HepG2 (cell line): ENCODE results near the gene SREBF1. TPM values are rescaled to one million over a fixed set of nuclear protein-coding genes. Genes with fewer than 3 reads are reported as not detected.

Experiments
- ADNP ChIP-seq: sonication (generic); formaldehyde crosslinking; IDR thresholded peaks from 2 replicates; pipeline ENCODE4 v1.4.0; 2020; ENCODE audit warnings: missing genetic modification reagents
- AFF4 ChIP-seq: sonication (generic); formaldehyde crosslinking; IDR thresholded peaks from 2 replicates; pipeline ENCODE4 v1.4.0; 2020; ENCODE audit warnings: missing genetic modification reagents
- AKAP8 ChIP-seq: sonication (generic); formaldehyde crosslinking; IDR thresholded peaks from 2 replicates; pipeline ENCODE4 v1.5.1; 2020; ENCODE audit warnings: mild to moderate bottlenecking, missing genetic modification reagents
- GTF2F1 ChIP-seq: fragments of 150-350 bp; IDR thresholded peaks from 2 replicates; pipeline ENCODE4 v1.6.1; 2014; ENCODE audit warnings: low read length
- KDM5A ChIP-seq: fragments of 200-600 bp; sonication (generic); IDR thresholded peaks from 2 replicates; pipeline ENCODE4 v1.7.0; 2018; ENCODE audit warnings: antibody characterized with exemption, mild to moderate bottlenecking, low read length, borderline replicate concordance
- MXD4 ChIP-seq: IDR thresholded peaks from 2 replicates; pipeline ENCODE4 v1.6.1; 2016; ENCODE audit warnings: mild to moderate bottlenecking, missing biosample characterization, missing genetic modification reagents
- NKX3-1 ChIP-seq: sonication (generic); formaldehyde crosslinking; IDR thresholded peaks from 2 replicates; pipeline ENCODE4 v1.5.0; 2020; ENCODE audit warnings: missing genetic modification reagents
- SRY ChIP-seq: sonication (generic); formaldehyde crosslinking; IDR thresholded peaks from 2 replicates; pipeline ENCODE4 v1.8.0; 2022; ENCODE audit warnings: mild to moderate bottlenecking, missing genetic modification reagents
- XRCC5 ChIP-seq: fragments of 200-400 bp; formaldehyde crosslinking; optimal IDR thresholded peaks from 2 replicates; pipeline ENCODE3; 2017; ENCODE audit warnings: mild to moderate bottlenecking, low read length
- ZNF574 ChIP-seq: sonication (generic); formaldehyde crosslinking; IDR thresholded peaks from 2 replicates; pipeline ENCODE4 v1.4.0; 2020; ENCODE audit warnings: missing genetic modification reagents
- ZNF580 ChIP-seq: IDR thresholded peaks from 2 replicates; pipeline ENCODE4 v1.6.1; 2016; ENCODE audit warnings: low read depth, borderline replicate concordance
- ZNF879 ChIP-seq: sonication (generic); formaldehyde crosslinking; IDR thresholded peaks from 2 replicates; pipeline ENCODE4 v1.8.1; 2023; ENCODE audit warnings: missing genetic modification reagents
- ZSCAN12 ChIP-seq: sonication (generic); formaldehyde crosslinking; IDR thresholded peaks from 2 replicates; pipeline ENCODE4 v1.9.0; 2021; ENCODE audit warnings: mild to moderate bottlenecking, missing genetic modification reagents
- polyA plus RNA-seq, 8 experiments: library from polyadenylated mRNA; depleted of rRNA in 3 of 8; stranded (reverse) in 7 of 8; unstranded in 1 of 8; fragments of >200 nt; fragmentation: Illumina TruSeq in 4 of 8; extraction: Trizol in 4 of 8; gene quantifications; 2 replicates each; pipeline versions ENCODE4 v1.2.1 to v1.2.3, GENCODE V29; 2011 to 2016; ENCODE audit warnings: low read depth in 4 of 8, missing spikeins in 1 of 8, mixed read lengths in 1 of 8; ENCODE audit not compliant: insufficient read depth in 1 of 8
- total RNA-seq, 5 experiments: library from RNA; depleted of rRNA; stranded (reverse); fragments of >200 nt; fragmentation: Illumina TruSeq; extraction: Trizol; gene quantifications; 2 replicates each; pipeline ENCODE4 v1.2.3, GENCODE V29; 2016; ENCODE audit warnings: low read depth in 1 of 5
- TF ChIP-seq, protein P1 (sequence below): sonication (generic); formaldehyde crosslinking; IDR thresholded peaks from 2 replicates; pipeline ENCODE4 v1.4.0; 2020; ENCODE audit warnings: missing genetic modification reagents
- TF ChIP-seq, protein P2 (sequence below): sonication (generic); formaldehyde crosslinking; IDR thresholded peaks from 2 replicates; pipeline ENCODE4 v1.5.1; 2020; ENCODE audit warnings: mild to moderate bottlenecking, missing genetic modification reagents, borderline replicate concordance
- TF ChIP-seq, protein P3 (sequence below): IDR thresholded peaks from 2 replicates; pipeline ENCODE4 v1.6.1; 2018; ENCODE audit warnings: missing genetic modification reagents, mild to moderate bottlenecking, missing compliant biosample characterization
- TF ChIP-seq, protein P4 (sequence below): sonication (generic); formaldehyde crosslinking; IDR thresholded peaks from 2 replicates; pipeline ENCODE4 v1.5.1; 2020; ENCODE audit warnings: mild to moderate bottlenecking, missing genetic modification reagents, moderate library complexity

SREBF1 gene
- total and polyA plus RNA-seq, 2 of the 13 experiments (the other 11 are each of a cell fraction or from before 2014, with no cell fraction given): 34.3 to 38.0 TPM

GRCh38 chr17:17830740-17831207 is 6.0 kb downstream of the SREBF1 start (continued):
- TF ChIP-seq, protein P1, sequence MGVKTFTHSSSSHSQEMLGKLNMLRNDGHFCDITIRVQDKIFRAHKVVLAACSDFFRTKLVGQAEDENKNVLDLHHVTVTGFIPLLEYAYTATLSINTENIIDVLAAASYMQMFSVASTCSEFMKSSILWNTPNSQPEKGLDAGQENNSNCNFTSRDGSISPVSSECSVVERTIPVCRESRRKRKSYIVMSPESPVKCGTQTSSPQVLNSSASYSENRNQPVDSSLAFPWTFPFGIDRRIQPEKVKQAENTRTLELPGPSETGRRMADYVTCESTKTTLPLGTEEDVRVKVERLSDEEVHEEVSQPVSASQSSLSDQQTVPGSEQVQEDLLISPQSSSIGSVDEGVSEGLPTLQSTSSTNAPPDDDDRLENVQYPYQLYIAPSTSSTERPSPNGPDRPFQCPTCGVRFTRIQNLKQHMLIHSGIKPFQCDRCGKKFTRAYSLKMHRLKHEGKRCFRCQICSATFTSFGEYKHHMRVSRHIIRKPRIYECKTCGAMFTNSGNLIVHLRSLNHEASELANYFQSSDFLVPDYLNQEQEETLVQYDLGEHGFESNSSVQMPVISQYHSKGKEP (CRISPR knock-in tag): no peak
- TF ChIP-seq AKAP8 (no peak), ZNF879 (no peak), ADNP (CRISPR knock-in tag) (0 out of 2 replicates have a peak, but pooled peaks have one; percentile 24), AFF4 (CRISPR knock-in tag) (no peak), NKX3-1 (CRISPR knock-in tag) (no peak), SRY (CRISPR knock-in tag) (no peak), ZNF574 (peak; percentile 89), ZNF580 (CRISPR knock-in tag) (peak; percentile 91; the same call in 1 of the 2 replicates), KDM5A (no peak), MXD4 (peak; percentile 100), GTF2F1 (no peak), ZSCAN12 (CRISPR knock-in tag) (no peak), XRCC5 (peak; percentile 88)
- TF ChIP-seq, protein P2, sequence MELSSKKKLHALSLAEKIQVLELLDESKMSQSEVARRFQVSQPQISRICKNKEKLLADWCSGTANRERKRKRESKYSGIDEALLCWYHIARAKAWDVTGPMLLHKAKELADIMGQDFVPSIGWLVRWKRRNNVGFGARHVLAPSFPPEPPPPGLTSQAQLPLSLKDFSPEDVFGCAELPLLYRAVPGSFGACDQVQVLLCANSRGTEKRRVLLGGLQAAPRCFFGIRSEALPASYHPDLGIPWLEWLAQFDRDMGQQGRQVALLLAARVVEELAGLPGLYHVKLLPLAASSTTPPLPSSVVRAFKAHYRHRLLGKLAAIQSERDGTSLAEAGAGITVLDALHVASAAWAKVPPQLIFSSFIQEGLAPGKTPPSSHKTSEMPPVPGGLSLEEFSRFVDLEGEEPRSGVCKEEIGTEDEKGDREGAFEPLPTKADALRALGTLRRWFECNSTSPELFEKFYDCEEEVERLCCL (CRISPR knock-in tag): no peak
- TF ChIP-seq, protein P3, sequence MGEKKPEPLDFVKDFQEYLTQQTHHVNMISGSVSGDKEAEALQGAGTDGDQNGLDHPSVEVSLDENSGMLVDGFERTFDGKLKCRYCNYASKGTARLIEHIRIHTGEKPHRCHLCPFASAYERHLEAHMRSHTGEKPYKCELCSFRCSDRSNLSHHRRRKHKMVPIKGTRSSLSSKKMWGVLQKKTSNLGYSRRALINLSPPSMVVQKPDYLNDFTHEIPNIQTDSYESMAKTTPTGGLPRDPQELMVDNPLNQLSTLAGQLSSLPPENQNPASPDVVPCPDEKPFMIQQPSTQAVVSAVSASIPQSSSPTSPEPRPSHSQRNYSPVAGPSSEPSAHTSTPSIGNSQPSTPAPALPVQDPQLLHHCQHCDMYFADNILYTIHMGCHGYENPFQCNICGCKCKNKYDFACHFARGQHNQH (CRISPR knock-in tag): peak; percentile 95
- TF ChIP-seq, protein P4, sequence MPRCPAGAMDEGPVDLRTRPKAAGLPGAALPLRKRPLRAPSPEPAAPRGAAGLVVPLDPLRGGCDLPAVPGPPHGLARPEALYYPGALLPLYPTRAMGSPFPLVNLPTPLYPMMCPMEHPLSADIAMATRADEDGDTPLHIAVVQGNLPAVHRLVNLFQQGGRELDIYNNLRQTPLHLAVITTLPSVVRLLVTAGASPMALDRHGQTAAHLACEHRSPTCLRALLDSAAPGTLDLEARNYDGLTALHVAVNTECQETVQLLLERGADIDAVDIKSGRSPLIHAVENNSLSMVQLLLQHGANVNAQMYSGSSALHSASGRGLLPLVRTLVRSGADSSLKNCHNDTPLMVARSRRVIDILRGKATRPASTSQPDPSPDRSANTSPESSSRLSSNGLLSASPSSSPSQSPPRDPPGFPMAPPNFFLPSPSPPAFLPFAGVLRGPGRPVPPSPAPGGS (CRISPR knock-in tag): no peak
